Endometrial microvascular endothelial cells (primary cell): ENCODE results near the gene RAB33B. TPM values are rescaled to one million over a fixed set of nuclear protein-coding genes. Genes with fewer than 3 reads are reported as not detected.
"Not testable (repeated sequence)": the region's sequence is repeated elsewhere in the genome, so short reads cannot be mapped to it uniquely, and the experiment has no call there.

Experiments used
- in situ Hi-C: cut with HindIII; loops from 2 replicates; pipeline ENCODE4 v1.10.0; 2017; ENCODE audit warnings: low sequenced_read_pairs, low pct_unique_long_range_greater_than_20kb; ENCODE audit errors: inconsistent ontology term
- total RNA-seq: library from RNA; depleted of rRNA; stranded (reverse); fragments of >200 nt; gene quantifications from one replicate; pipeline ENCODE4 v1.2.3, GENCODE V29; 2015; ENCODE audit errors: inconsistent ontology term

The RAB33B gene
- total RNA-seq, 1 donor from 2014 or later, result 13.6 TPM

- in situ Hi-C loops, result no loop called here
Measured at GRCh38 chr4:139458999-139459398, 5.1 kb downstream of the RAB33B start.

- in situ Hi-C loops, result no loop called here
Measured at GRCh38 chr4:139460565-139460964, 6.6 kb downstream of the RAB33B start.

DNA sequence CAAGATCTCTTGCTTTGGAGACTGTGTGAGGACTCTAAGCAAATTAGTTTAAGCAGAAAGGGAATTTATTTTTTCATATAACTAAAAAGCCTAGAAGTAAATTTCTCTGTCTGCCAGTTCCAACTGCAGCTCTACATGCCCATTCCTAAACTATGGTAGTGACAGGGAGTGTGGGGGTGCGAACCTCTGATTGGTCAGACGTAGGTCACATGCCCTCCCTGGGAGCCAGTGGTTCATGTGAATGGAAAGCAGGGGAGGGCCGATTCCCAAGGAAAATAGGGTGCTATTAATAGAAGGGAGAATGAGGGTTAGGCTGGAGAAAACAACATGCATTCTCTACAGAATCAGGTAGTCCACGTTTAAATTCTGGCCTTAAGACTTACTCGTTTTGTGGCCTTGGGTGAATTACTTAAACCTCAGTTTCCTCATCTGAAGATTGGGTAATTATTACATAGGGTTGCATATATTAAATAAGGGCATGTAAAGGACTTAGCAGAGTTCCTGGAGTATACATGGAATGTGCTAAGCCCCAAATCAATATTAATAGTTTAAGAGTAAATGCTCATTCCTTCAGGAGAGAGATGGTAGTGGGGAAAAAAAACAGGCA lies 7.2 kb downstream of the RAB33B start:
- in situ Hi-C loops, result no loop called here

GRCh38 chr4:139464512-139464911 lies 10.6 kb downstream of the RAB33B start:
- in situ Hi-C loops, result not testable (repeated sequence)

- in situ Hi-C loops, result no loop called here
Measured at GRCh38 chr4:139465922-139466321, 12.0 kb downstream of the RAB33B start.

GRCh38 chr4:139468756-139469155 lies 14.8 kb downstream of the RAB33B start:
- in situ Hi-C loops, result not testable (repeated sequence)

- in situ Hi-C loops, result no loop called here
Measured at GRCh38 chr4:139469216-139469615, 15.3 kb downstream of the RAB33B start.

DNA sequence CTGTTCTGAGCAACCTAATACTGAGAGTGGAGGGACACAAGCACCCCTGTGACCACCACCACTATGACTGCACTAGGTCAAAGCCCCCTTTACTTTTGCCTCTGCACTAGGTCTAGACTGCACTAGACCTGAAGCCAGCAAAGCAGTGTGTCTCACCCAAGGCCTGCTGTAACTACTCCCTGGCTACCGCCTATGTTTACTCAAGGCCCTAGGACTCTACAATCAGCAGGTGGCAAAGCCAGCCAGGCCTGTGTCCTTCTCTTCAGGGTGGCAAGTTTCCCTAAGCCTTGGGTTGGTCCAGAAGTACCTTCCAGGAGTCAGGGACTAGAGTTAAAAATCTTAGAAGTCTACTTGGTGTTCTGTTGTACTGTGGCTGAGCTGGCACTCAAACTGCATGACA lies 15.9 kb downstream of the RAB33B start:
- in situ Hi-C loops, result no loop called here

GRCh38 chr4:139470295-139470694 lies 16.4 kb downstream of the RAB33B start:
- in situ Hi-C loops, result no loop called here

- in situ Hi-C loops, result no loop called here
Measured at GRCh38 chr4:139470997-139471665, 17.2 kb downstream of the RAB33B start.

DNA sequence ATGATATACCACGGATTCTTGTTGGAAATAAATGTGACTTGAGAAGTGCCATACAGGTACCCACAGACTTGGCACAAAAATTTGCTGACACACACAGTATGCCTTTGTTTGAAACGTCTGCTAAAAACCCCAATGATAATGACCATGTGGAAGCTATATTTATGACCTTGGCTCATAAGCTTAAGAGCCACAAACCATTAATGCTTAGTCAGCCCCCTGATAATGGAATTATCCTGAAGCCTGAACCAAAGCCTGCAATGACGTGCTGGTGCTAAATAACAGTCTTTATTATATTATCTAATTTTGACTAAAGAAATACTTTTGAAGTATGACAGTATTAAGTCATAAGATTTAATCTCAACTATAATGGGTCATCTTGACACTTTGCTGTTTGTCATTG lies 18.9 kb downstream of the RAB33B start:
- in situ Hi-C loops, result no loop called here

DNA sequence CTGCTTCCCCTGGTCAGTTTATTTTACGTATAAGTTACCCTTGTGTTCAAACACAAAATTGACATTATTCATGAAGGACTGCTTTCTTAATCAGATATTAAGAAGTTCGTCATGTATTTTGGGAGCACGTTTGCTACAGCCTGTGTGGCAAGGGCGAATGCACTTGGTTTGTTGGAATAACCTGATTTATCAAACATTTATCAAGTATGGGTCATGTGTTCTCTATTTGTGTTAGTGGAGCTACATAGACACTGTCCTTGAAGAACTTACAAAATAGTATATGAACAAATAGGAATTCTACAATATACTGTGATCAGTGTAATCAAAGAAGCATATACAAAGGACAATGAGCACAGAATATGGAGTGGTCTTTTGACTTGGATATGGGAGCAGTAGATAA lies 22.4 kb downstream of the RAB33B start:
- in situ Hi-C loops, result no loop called here

DNA sequence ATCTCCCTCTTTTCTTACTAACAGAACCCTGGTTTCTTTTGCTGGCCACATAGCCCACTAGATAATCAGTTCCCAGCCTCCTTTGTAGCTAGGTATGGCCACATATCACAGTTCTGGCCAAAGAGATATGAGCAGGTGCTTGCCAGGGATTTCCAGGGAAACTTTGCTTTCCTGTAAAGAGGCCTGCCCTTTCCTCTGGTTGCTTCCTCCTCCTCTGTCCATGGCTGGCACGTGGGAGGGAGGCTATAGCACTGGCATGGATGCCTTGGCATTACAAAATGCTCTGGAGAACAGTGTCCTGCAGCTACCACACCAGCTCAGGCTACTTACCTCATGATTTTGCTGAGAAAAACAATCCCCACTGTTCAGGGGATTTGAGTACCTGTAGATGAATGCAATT lies 27.5 kb downstream of the RAB33B start:
- in situ Hi-C loops, result no loop called here

- in situ Hi-C loops, result no loop called here
Measured at GRCh38 chr4:139483000-139483399, 29.1 kb downstream of the RAB33B start.

DNA sequence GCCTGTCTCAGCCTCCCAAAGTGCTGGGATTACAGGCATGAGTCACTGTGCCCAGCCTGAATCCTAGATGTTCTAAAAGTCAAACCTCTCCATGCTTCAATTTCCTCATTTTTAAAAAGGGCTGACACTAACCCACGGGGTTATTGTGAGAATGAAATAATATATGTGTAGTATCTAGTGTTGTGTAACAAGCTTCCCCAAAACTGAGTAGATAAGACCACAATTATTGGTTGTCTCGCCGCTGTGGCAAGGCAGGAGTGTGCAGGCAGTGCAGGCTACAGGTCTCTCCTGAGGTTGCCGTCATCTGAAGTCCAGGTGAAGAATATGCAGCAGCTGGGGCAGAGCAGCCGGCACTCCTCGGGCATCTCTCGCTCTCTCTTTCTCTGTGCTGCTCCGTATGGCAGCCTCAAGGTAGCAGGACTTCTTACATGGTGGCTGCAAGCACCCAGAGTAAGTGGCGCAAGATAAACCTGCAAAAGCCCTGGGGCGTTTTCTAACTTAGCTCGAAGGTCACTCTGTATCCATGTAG lies 30.9 kb downstream of the RAB33B start:
- in situ Hi-C loops, result no loop called here

DNA sequence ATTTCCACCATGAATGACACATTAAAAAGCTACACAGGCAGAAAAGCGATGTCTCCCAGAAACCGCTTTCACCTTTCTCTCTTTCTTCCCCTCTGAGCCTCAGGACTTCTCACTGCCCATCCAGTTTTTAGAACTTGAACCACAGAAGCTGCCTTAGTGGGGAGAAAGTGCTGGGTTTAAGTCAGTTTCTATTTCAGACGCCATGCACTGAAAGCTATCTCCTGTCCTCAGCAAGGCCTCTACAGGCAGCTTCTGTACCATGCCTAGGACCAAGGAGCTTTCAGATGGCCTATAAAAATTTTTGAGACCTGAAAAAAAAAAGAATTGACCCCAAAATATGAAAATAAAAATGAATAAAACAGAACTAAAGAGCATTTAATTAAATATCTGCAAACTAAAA lies 34.5 kb downstream of the RAB33B start:
- in situ Hi-C loops, result no loop called here

- in situ Hi-C loops, result no loop called here
Measured at GRCh38 chr4:139489638-139490037, 35.7 kb downstream of the RAB33B start.

DNA sequence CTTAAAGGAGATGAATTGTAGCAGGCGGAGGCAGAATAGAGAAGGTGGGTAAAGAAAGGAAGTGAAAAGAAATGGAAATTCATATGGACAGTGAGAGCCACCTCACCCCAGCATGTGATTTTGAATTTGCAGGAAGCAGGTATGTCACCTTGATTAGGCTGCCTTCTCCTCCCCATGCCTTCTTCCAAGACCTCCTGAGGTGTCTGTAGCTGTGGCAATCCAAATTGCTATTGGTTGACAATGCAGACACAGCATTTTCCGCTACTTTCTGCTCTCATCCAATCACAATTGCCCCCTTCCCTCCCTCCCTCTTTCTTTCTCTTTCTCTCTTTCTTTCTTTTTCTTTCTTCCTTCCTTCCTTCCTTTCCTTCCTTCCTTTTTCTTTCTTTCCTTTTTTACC lies 38.5 kb downstream of the RAB33B start:
- in situ Hi-C loops, result no loop called here

DNA sequence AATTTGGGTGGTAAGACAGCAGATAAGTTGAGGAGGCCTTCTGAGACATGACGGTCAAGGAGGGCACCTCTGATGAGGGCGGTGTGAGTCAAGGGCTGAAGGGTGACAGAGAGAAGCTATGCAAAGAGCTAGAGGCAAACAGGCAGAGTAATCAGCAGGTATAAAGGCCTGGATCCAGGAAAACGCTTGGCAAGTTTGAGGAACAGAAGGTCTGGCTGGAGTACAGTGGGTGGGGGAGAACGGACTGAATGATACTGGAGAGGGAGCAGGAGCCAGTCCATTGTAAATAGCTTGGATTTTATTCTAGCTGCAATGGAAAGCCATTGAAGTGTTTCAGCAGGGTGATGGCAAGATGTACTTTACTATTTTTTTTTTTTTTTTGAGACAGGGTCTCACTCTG lies 39.3 kb downstream of the RAB33B start:
- in situ Hi-C loops, result no loop called here

DNA sequence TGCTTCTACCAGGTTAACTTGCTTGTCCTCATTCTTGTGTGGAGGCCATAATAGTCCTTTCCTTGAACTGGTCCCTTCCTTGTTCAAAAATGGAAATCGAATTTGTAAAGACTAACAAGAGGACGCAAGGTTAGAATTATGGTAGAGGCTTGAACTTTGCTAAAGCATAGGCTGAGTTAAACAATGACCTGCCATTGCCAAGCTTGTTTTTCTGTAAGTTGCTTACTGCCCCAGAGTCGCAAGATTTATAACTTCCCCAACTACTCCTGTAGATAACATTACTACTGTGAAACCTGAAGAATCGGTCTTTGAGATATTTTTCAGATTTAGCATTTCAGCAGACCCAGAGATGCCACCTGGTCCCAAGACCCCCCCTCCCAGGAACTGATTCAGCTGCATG lies 45.3 kb downstream of the RAB33B start:
- in situ Hi-C loops, result no loop called here

DNA sequence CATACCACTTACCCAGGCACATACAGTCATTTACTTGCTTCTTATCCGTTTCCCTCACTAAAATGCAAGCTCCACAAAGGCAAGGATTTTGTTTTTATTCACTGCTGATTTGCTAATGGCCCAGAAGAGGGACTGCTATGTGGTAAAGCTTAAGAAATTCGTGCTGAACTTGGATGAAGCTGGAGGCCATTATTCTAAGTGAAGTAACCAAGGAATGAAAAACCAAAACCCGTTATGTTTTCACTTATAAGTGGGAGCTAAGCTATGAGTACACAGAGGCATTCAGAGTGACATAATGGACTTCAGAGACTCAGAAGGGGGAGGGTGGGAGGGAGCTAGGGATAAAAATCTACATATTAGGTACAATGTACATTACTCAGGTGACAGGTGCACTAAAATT lies 47.2 kb downstream of the RAB33B start:
- in situ Hi-C loops, result no loop called here
